Neutrophil (primary cell): ENCODE data around the gene ZNF235.

ENCODE experiments used
- H3K27ac ChIP-seq: fragments of 200-600 bp; sonication (generic); 2 replicates; pipeline ENCODE4 v1.5.1; 2016; ENCODE audit warnings: mild to moderate bottlenecking, moderate library complexity
- H3K27me3 ChIP-seq: fragments of 200-600 bp; sonication (generic); 2 replicates; pipeline ENCODE4 v1.6.0; 2016; ENCODE audit warnings: mild to moderate bottlenecking
- H3K36me3 ChIP-seq: fragments of 200-600 bp; sonication (generic); 2 replicates; pipeline ENCODE4 v1.5.1; 2017
- H3K4me1 ChIP-seq, 2 experiments: fragments of 200-600 bp in 1 of 2; sonication (generic) in 1 of 2; 1 replicate in 1 of 2; 2 replicates in 1 of 2; pipeline versions ENCODE4 v1.5.1 to v1.6.1; 2013 to 2016; ENCODE audit warnings: low read depth in 1 of 2, low read length in 1 of 2, mild to moderate bottlenecking in 1 of 2, moderate library complexity in 1 of 2; ENCODE audit not compliant: control insufficient read depth in 1 of 2, insufficient read depth in 1 of 2
- H3K4me3 ChIP-seq, 2 experiments: fragments of 200-600 bp in 1 of 2; sonication (generic) in 1 of 2; 1 replicate in 1 of 2; 2 replicates in 1 of 2; pipeline ENCODE4 v1.5.1; 2013 to 2016; ENCODE audit warnings: low read depth in 1 of 2, low read length in 1 of 2, mild to moderate bottlenecking in 1 of 2, moderate library complexity in 1 of 2
- H3K9me3 ChIP-seq: fragments of 200-600 bp; sonication (generic); 2 replicates; pipeline ENCODE4 v1.5.1; 2016
- CTCF ChIP-seq: fragments of 200-600 bp; sonication (generic); IDR thresholded peaks from 2 replicates; pipeline ENCODE4 v1.5.1; 2016; ENCODE audit warnings: antibody characterized with exemption

ZNF235 gene

GRCh38 chr19:44332145-44332544 lies 27.3 kb upstream of the ZNF235 start:
- peaks cover 10% of the 10 kb centered on the region for H3K9me3 ChIP-seq

DNA sequence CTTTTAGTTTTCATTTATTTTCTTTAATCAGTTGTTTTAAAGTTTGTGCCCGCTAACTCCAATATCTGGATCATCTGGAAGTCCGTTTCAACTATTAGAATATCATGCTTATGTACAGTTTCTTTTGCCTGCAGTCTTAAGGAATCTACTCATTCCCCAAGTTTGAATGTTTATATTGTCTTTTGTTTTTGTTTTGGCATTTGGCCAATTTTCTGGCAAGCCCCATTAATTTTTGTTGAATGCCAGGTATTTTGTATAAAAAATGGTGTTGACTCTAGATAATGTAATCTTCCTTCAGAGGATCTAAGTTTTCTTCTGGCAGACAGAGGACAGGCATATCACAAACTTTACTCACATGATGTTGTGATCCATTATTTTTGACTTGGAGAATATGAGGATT lies 11.1 kb upstream of the ZNF235 start:
- Histone ChIP-seq H3K9me3 (no peaks in the 10 kb centered on the region), H3K36me3 (no peaks in the 10 kb centered on the region), H3K4me3 (no peak overlapping the region), H3K4me1 (no peaks in the 10 kb centered on the region), H3K27me3 (no peaks in the 10 kb centered on the region), H3K27ac (no peak overlapping the region)
- TF ChIP-seq CTCF: no peak

More at GRCh38 chr19:44332145-44332544, 27.3 kb upstream of the ZNF235 start:
- no peak for TF ChIP-seq CTCF
- Histone ChIP-seq H3K27ac (no peak overlapping the region), H3K36me3 (no peaks in the 10 kb centered on the region), H3K27me3 (no peaks in the 10 kb centered on the region), H3K4me1 (no peaks in the 10 kb centered on the region), H3K4me3 (no peak overlapping the region)

GRCh38 chr19:44313231-44313630 lies 8.4 kb upstream of the ZNF235 start:
- Histone ChIP-seq H3K4me1 (no peaks in the 10 kb centered on the region), H3K27me3 (no peaks in the 10 kb centered on the region), H3K36me3 (no peaks in the 10 kb centered on the region), H3K4me3 (no peak overlapping the region), H3K27ac (no peak overlapping the region), H3K9me3 (no peaks in the 10 kb centered on the region)
- no peak for TF ChIP-seq CTCF

DNA sequence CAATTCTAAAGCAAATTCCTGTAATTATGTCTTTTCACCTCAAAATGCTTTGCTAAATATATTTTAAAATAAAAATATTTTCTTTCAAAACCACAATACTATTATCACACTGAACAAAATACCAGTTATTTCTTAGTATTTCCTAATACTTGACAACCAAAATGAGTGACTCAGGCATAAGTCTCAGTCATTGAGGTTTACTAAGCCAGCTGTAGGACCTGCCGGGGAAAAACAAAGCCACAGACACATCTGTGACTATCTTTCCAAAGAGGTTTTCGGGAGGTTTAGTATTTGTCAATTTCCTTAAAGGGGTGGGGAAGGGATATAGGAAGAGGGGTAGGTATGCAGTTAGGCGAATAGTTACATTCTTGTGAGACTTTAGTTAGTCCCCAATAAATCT lies 3.2 kb upstream of the ZNF235 start:
- no peak overlapping the region for H3K27ac ChIP-seq
- peaks cover 4 to 11% of the 10 kb centered on the region in 2 experiments for H3K4me1 ChIP-seq
- TF ChIP-seq CTCF: no peak
- no peaks in the 10 kb centered on the region for H3K27me3 ChIP-seq
- peaks cover 18% of the 10 kb centered on the region for H3K9me3 ChIP-seq
- no peaks in the 10 kb centered on the region for H3K36me3 ChIP-seq
- no peak overlapping the region for H3K4me3 ChIP-seq

DNA sequence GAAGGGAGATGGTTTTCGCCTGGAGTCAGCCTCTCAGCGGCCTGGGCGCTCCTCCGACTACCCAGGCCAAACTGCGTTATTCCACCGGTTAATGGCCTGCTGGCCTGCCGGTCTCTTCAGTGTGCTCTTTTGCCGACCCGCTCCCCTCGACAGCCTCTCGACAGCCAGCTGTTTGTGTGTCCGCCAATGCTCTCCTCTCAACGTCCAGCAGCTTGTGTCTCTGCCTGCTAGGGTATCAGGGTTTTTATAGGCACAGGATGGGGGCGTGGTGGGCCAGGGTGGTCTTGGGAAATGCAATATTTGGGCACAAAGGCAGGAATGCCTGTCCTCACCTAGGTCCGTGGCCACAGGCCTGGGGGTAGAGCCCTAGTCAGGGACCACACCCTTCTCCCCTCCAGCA lies 1.5 kb upstream of the ZNF235 start:
- Histone ChIP-seq H3K4me3 (no peak overlapping the region), H3K27me3 (no peaks in the 10 kb centered on the region), H3K36me3 (peaks cover 5% of the 10 kb centered on the region), H3K27ac (no peak overlapping the region), H3K4me1 (peaks cover 4 to 11% of the 10 kb centered on the region in 2 experiments), H3K9me3 (peaks cover 18% of the 10 kb centered on the region)
- no peak for TF ChIP-seq CTCF

DNA sequence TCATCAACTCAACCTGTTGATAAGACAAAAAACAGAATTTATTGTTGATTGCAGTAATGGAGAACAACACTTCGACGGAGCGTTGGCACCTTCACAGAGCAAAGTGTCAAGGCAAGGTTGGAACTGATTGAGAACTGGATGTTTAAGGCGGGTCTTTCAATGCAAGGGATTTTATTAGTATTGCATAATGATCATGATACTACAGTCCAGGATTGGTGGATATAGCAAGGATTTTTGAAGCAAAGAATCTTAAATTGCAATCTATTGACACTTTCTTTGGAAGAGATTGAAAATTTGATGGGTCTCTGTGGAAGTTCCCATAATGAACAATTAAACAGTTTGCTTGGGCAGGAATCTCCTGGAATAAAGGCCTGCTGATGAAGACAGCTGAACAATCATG lies 632 bp upstream of the ZNF235 start:
- no peaks in the 10 kb centered on the region for H3K27me3 ChIP-seq
- H3K9me3 ChIP-seq: peaks cover 18% of the 10 kb centered on the region
- peak overlapping the region; percentile 62 to 80 for H3K4me3 ChIP-seq
- H3K36me3 ChIP-seq: peaks cover 5% of the 10 kb centered on the region
- H3K4me1 ChIP-seq: peaks cover 4 to 11% of the 10 kb centered on the region in 2 experiments
- no peak for TF ChIP-seq CTCF
- H3K27ac ChIP-seq: no peak overlapping the region
